Measurements from ENCODE around the gene IQCH. TPM values are rescaled to one million over a fixed set of nuclear protein-coding genes. Genes with fewer than 3 reads are reported as not detected.

IQCH gene
- total and polyA plus RNA-seq, 2 experiments from 2014 or later, result 1.7 to 4.6 TPM

DNA sequence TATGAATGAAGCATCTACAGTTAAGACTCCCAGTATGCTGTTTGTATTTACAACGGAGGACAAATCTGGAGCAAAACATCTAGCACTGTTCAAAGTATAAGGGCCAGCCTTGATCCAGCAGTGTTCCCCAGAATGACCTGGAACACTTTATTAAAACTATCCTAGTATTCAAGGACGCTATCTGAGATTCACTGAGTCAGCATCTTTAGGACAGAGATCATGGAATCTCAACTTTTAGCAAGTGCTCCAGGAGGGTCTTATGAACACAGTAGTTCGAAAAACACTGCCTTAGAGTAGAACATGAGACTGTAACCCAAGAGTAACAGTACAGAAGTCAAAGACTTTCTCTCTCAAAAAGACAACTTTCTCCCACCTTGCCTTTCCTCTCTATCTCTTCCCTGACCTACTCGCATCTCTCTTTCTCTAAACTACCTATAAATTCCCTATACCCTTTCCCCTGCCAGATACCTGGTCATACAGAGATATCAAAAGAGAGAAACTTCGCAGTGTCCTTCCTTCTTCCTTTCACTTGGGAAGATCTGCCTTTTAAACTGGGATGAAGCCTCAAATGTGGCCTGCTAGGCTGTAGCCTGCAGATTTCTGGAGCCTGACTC is 43.9 kb upstream of the IQCH start:
- H4K20me1 ChIP-seq (replicated peaks; ENCODE audit: insufficient read depth), result no peaks in the 10 kb centered on the region; the same call in 1 of the 2 replicates
- H3K4me1 ChIP-seq (ENCODE audit: insufficient read depth), result no peaks in the 10 kb centered on the region
- Mint-ChIP-seq H3K4me3 (no peak overlapping the region), H3K36me3 (ENCODE audit: low read depth) (0 out of 3 replicates have a peak, but pooled peaks cover 3% of the 10 kb centered on the region), H3K9me3 (no peaks in the 10 kb centered on the region), H3K27me3 (ENCODE audit: insufficient read depth, low read depth, poor library complexity) (peaks cover 1% of the 10 kb centered on the region), H3K4me1 (no peaks in the 10 kb centered on the region), H3K27ac (no peak overlapping the region)
- no peaks in the 10 kb centered on the region for H3K9me2 ChIP-seq (ENCODE audit: insufficient read depth)
- no peaks in the 10 kb centered on the region; the same call in 1 of the 2 replicates for H3K36me3 ChIP-seq (ENCODE audit: insufficient read depth)
- no peak for ATAC-seq
- H3K27me3 ChIP-seq (ENCODE audit: insufficient read depth), result no peaks in the 10 kb centered on the region
- no peak overlapping the region for H3K4me2 ChIP-seq
- DNase-seq (ENCODE audit: low spot score), result no peak
- no peak for TF ChIP-seq CREB1 (CRISPR knock-in tag; IDR thresholded peaks at IDR 0.05; ENCODE audit: low read depth)
- TF ChIP-seq POLR2AphosphoS5 (IDR thresholded peaks at IDR 0.05; ENCODE audit: low read depth), result no peak
- TF ChIP-seq, protein P1, sequence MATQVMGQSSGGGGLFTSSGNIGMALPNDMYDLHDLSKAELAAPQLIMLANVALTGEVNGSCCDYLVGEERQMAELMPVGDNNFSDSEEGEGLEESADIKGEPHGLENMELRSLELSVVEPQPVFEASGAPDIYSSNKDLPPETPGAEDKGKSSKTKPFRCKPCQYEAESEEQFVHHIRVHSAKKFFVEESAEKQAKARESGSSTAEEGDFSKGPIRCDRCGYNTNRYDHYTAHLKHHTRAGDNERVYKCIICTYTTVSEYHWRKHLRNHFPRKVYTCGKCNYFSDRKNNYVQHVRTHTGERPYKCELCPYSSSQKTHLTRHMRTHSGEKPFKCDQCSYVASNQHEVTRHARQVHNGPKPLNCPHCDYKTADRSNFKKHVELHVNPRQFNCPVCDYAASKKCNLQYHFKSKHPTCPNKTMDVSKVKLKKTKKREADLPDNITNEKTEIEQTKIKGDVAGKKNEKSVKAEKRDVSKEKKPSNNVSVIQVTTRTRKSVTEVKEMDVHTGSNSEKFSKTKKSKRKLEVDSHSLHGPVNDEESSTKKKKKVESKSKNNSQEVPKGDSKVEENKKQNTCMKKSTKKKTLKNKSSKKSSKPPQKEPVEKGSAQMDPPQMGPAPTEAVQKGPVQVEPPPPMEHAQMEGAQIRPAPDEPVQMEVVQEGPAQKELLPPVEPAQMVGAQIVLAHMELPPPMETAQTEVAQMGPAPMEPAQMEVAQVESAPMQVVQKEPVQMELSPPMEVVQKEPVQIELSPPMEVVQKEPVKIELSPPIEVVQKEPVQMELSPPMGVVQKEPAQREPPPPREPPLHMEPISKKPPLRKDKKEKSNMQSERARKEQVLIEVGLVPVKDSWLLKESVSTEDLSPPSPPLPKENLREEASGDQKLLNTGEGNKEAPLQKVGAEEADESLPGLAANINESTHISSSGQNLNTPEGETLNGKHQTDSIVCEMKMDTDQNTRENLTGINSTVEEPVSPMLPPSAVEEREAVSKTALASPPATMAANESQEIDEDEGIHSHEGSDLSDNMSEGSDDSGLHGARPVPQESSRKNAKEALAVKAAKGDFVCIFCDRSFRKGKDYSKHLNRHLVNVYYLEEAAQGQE (IDR thresholded peaks at IDR 0.05; ENCODE audit: unreplicated experiment), result no peak
- TF ChIP-seq, protein P2, sequence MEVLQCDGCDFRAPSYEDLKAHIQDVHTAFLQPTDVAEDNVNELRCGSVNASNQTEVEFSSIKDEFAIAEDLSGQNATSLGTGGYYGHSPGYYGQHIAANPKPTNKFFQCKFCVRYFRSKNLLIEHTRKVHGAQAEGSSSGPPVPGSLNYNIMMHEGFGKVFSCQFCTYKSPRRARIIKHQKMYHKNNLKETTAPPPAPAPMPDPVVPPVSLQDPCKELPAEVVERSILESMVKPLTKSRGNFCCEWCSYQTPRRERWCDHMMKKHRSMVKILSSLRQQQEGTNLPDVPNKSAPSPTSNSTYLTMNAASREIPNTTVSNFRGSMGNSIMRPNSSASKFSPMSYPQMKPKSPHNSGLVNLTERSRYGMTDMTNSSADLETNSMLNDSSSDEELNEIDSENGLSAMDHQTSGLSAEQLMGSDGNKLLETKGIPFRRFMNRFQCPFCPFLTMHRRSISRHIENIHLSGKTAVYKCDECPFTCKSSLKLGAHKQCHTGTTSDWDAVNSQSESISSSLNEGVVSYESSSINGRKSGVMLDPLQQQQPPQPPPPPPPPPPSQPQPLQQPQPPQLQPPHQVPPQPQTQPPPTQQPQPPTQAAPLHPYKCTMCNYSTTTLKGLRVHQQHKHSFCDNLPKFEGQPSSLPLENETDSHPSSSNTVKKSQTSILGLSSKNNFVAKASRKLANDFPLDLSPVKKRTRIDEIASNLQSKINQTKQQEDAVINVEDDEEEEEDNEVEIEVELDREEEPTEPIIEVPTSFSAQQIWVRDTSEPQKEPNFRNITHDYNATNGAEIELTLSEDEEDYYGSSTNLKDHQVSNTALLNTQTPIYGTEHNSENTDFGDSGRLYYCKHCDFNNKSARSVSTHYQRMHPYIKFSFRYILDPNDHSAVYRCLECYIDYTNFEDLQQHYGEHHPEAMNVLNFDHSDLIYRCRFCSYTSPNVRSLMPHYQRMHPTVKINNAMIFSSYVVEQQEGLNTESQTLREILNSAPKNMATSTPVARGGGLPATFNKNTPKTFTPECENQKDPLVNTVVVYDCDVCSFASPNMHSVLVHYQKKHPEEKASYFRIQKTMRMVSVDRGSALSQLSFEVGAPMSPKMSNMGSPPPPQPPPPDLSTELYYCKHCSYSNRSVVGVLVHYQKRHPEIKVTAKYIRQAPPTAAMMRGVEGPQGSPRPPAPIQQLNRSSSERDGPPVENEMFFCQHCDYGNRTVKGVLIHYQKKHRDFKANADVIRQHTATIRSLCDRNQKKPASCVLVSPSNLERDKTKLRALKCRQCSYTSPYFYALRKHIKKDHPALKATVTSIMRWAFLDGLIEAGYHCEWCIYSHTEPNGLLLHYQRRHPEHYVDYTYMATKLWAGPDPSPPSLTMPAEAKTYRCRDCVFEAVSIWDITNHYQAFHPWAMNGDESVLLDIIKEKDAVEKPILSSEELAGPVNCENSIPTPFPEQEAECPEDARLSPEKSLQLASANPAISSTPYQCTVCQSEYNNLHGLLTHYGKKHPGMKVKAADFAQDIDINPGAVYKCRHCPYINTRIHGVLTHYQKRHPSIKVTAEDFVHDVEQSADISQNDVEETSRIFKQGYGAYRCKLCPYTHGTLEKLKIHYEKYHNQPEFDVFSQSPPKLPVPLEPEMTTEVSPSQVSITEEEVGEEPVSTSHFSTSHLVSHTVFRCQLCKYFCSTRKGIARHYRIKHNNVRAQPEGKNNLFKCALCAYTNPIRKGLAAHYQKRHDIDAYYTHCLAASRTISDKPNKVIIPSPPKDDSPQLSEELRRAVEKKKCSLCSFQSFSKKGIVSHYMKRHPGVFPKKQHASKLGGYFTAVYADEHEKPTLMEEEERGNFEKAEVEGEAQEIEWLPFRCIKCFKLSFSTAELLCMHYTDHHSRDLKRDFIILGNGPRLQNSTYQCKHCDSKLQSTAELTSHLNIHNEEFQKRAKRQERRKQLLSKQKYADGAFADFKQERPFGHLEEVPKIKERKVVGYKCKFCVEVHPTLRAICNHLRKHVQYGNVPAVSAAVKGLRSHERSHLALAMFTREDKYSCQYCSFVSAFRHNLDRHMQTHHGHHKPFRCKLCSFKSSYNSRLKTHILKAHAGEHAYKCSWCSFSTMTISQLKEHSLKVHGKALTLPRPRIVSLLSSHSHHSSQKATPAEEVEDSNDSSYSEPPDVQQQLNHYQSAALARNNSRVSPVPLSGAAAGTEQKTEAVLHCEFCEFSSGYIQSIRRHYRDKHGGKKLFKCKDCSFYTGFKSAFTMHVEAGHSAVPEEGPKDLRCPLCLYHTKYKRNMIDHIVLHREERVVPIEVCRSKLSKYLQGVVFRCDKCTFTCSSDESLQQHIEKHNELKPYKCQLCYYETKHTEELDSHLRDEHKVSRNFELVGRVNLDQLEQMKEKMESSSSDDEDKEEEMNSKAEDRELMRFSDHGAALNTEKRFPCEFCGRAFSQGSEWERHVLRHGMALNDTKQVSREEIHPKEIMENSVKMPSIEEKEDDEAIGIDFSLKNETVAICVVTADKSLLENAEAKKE (CRISPR knock-in tag; IDR thresholded peaks at IDR 0.05), result no peak
- TF ChIP-seq ZNF114 (CRISPR knock-in tag; IDR thresholded peaks at IDR 0.05), result no peak
- TF ChIP-seq EZH2phosphoT487 (IDR thresholded peaks at IDR 0.05; ENCODE audit: unreplicated experiment), result no peak
- no peak for TF ChIP-seq ZNF331 (CRISPR knock-in tag; IDR thresholded peaks at IDR 0.05; ENCODE audit: low read depth)
- no peak for TF ChIP-seq EZH2 (IDR thresholded peaks at IDR 0.05; ENCODE audit: low read depth, unreplicated experiment)
- no peak overlapping the region for H3K27ac ChIP-seq (ENCODE audit: low read depth)
- no peaks in the 10 kb centered on the region for H3K79me2 ChIP-seq (replicated peaks; ENCODE audit: insufficient read depth)
- H2AFZ ChIP-seq, result no peak overlapping the region
- H3F3A ChIP-seq (replicated peaks; ENCODE audit: low read depth), result no peaks in the 10 kb centered on the region
- no peak overlapping the region for H3K4me3 ChIP-seq
